GM23248 (cell line): ENCODE data around the gene MYRF. TPM values are rescaled to one million over a fixed set of nuclear protein-coding genes. Genes with fewer than 3 reads are reported as not detected.

Experiments
- DNase-seq: peaks from one replicate; pipeline ENCODE4 v3.0.0-alpha.2; 2015
- H2AFZ ChIP-seq: fragments of 200-600 bp; sonication (generic); 2 replicates; pipeline ENCODE4 v1.6.1; 2016; ENCODE audit warnings: antibody characterized with exemption
- H3F3A ChIP-seq: fragments of 200-600 bp; sonication (generic); 2 replicates; pipeline ENCODE4 v1.6.1; 2016; ENCODE audit warnings: mild to moderate bottlenecking, antibody characterized with exemption, mixed run types; ENCODE audit not compliant: insufficient read depth
- H3K27ac ChIP-seq: fragments of 200-600 bp; sonication (generic); 2 replicates; pipeline ENCODE4 v1.5.1; 2016; ENCODE audit warnings: mild to moderate bottlenecking
- H3K27me3 ChIP-seq: fragments of 200-600 bp; sonication (generic); replicated peaks from 2 replicates; pipeline ENCODE4 v1.6.1; 2016; ENCODE audit warnings: mild to moderate bottlenecking; ENCODE audit not compliant: insufficient read depth
- H3K36me3 ChIP-seq: fragments of 200-600 bp; sonication (generic); 2 replicates; pipeline ENCODE4 v1.6.1; 2016; ENCODE audit warnings: low read depth, mild to moderate bottlenecking
- H3K4me1 ChIP-seq: fragments of 200-600 bp; sonication (generic); 2 replicates; pipeline ENCODE4 v1.6.1; 2016; ENCODE audit warnings: mild to moderate bottlenecking; ENCODE audit not compliant: insufficient read depth
- H3K4me2 ChIP-seq: fragments of 200-600 bp; sonication (generic); one replicate; pipeline ENCODE4 v1.6.1; 2016; ENCODE audit warnings: mild to moderate bottlenecking; ENCODE audit not compliant: unreplicated experiment
- H3K4me3 ChIP-seq: fragments of 200-600 bp; sonication (generic); 2 replicates; pipeline ENCODE4 v1.5.1; 2016; ENCODE audit warnings: mild to moderate bottlenecking
- H3K79me2 ChIP-seq: fragments of 200-600 bp; sonication (generic); 2 replicates; pipeline ENCODE4 v1.6.1; 2016; ENCODE audit warnings: mild to moderate bottlenecking; ENCODE audit not compliant: insufficient read depth
- H3K9ac ChIP-seq: fragments of 200-600 bp; sonication (generic); 2 replicates; pipeline ENCODE4 v1.6.1; 2016; ENCODE audit warnings: mild to moderate bottlenecking
- H3K9me2 ChIP-seq: fragments of 200-600 bp; sonication (generic); 2 replicates; pipeline ENCODE4 v1.6.1; 2016; ENCODE audit warnings: mixed run types, mild to moderate bottlenecking, moderate library complexity; ENCODE audit not compliant: insufficient read depth
- H3K9me3 ChIP-seq: fragments of 200-600 bp; sonication (generic); one replicate; pipeline ENCODE4 v1.6.1; 2017; ENCODE audit warnings: low read depth
- H4K20me1 ChIP-seq: fragments of 200-600 bp; sonication (generic); 2 replicates; pipeline ENCODE4 v1.6.0; 2016; ENCODE audit not compliant: insufficient read depth
- EZH2 ChIP-seq: fragments of 200-600 bp; sonication (generic); IDR thresholded peaks from 2 replicates; pipeline ENCODE4 v1.6.1; 2018; ENCODE audit warnings: antibody characterized with exemption, mild to moderate bottlenecking; ENCODE audit not compliant: insufficient read depth, poor library complexity, severe bottlenecking
- EZH2phosphoT487 ChIP-seq: fragments of 200-600 bp; sonication (generic); IDR thresholded peaks from 2 replicates; pipeline ENCODE4 v1.6.1; 2018; ENCODE audit warnings: antibody characterized with exemption, moderate library complexity, mild to moderate bottlenecking, low read depth; ENCODE audit not compliant: insufficient read depth
- WGBS, 2 experiments: methylation state at CpG; one replicate each; pipeline ENCODE4 v1.1.6; 2015 to 2017; ENCODE audit warnings: low lambda C conversion rate in 2 of 2, low coverage in 1 of 2; ENCODE audit errors: missing lambda C conversion rate in 2 of 2; 5-methylcytosine and 5-hydroxymethylcytosine counted together
- in situ Hi-C: fragments of 300-500 bp; cut with MboI; formaldehyde crosslinking; loops from 2 replicates; pipeline ENCODE4 v1.15.0; 2020
- polyA plus RNA-seq: library from polyadenylated mRNA; unstranded; fragments of >200 nt; fragmentation: Nextera tagmentation; extraction: Ambion mirVana; gene quantifications from 2 replicates; pipeline ENCODE4 v1.2.1, GENCODE V29; 2016
- total RNA-seq: library from RNA; depleted of rRNA; stranded (reverse); fragments of >200 nt; shearing (Covaris generic); gene quantifications from 2 replicates; pipeline ENCODE4 v1.2.3, GENCODE V29; 2014

The MYRF gene
- total and polyA plus RNA-seq, 2 experiments from 2014 or later, result 0.05 TPM; not detected in 1

DNA sequence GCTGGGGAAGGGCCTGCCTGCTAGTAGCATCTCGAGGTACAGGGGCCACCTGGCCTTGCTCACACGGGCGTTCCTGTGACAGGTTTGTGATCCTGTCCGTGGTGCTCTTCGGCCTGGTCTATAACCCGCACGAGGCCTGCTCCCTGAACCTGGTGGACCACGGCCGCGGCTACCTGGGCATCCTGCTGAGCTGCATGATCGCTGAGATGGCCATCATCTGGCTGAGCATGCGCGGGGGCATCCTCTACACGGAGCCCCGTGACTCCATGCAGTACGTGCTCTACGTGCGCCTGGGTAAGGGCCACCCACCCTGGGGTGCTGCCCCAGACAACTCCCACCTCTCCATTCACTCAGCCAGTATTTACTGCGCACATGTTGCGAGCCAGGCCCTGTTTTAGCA, 31.8 kb upstream of the MYRF start:
- Histone ChIP-seq H3K4me3 (no peak overlapping the region), H3F3A (no peaks in the 10 kb centered on the region), H3K4me1 (peaks cover 10% of the 10 kb centered on the region), H3K9me3 (no peaks in the 10 kb centered on the region), H3K9ac (no peak overlapping the region), H3K9me2 (no peaks in the 10 kb centered on the region), H3K36me3 (no peaks in the 10 kb centered on the region), H2AFZ (no peak overlapping the region), H3K4me2 (no peak overlapping the region), H3K27me3 (no peaks in the 10 kb centered on the region), H3K79me2 (no peaks in the 10 kb centered on the region), H4K20me1 (no peaks in the 10 kb centered on the region), H3K27ac (no peak overlapping the region)
- DNase-seq, result no peak
- in situ Hi-C loops, result no loop called here
- no peak for TF ChIP-seq EZH2
- no peak for TF ChIP-seq EZH2phosphoT487
- WGBS, 2 experiments, result 93 to 95% methylated on average over 14 to 19 of the region's 20 CpGs

DNA sequence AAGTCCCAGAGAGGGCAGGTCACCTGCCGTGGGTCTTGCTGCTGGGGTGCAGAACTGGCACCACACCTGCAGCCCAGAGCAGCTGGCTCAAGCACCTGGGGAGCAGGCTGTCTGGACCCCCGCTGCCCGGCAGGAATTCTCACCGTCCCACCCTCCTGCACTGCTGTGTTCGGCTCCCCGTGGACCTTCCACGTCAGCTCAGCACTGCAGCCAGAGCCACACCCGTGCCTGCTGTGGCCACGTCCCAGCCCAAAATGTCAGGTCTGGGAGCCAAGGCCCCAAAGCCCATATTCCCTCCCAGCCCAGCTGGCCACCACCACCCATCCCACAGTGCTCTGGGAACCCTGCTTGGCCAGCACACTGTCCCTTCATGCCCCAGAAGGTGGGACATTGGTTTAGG, 28.0 kb upstream of the MYRF start:
- no peak overlapping the region for H3K27ac ChIP-seq
- no peak for DNase-seq
- no peak overlapping the region for H3K4me2 ChIP-seq
- no peak overlapping the region for H3K9ac ChIP-seq
- 54 to 78% methylated on average over 6 to 9 of the region's 9 CpGs for WGBS, 2 experiments
- H3K79me2 ChIP-seq, result no peaks in the 10 kb centered on the region
- TF ChIP-seq EZH2phosphoT487 (no peak), EZH2 (no peak)
- in situ Hi-C loops, result no loop called here
- H4K20me1 ChIP-seq, result no peaks in the 10 kb centered on the region
- H3F3A ChIP-seq, result no peaks in the 10 kb centered on the region
- H3K27me3 ChIP-seq, result no peaks in the 10 kb centered on the region
- H3K9me3 ChIP-seq, result no peaks in the 10 kb centered on the region
- H2AFZ ChIP-seq, result no peak overlapping the region
- H3K36me3 ChIP-seq, result no peaks in the 10 kb centered on the region
- H3K4me1 ChIP-seq, result peaks cover 8% of the 10 kb centered on the region; the same call in 1 of the 2 replicates
- H3K4me3 ChIP-seq, result no peak overlapping the region
- no peaks in the 10 kb centered on the region for H3K9me2 ChIP-seq

DNA sequence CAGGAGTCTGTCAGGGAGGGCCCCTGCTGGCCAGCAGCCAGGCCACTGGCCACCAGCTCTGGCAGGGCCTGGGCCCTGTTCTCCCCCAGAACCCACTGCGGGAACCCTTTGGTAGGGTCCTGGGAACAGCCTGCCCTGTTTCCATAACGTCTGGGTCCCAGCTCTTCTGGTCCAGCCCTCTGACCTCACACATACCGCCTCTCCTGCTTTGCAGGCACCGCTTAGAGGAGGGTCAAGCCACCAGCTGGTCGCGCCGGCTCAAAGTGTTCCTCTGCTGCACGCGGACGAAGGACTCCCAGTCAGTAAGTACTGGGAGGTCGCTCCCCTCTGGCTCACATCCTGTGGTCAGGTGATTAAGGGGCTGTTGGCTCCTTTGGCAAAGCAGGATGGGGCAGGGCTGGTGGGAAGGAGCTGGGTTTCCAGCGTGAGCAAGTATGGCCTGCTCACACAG, 26.6 kb upstream of the MYRF start:
- H3K27me3 ChIP-seq, result no peaks in the 10 kb centered on the region
- H3F3A ChIP-seq, result no peaks in the 10 kb centered on the region
- H3K4me1 ChIP-seq, result peaks cover 8% of the 10 kb centered on the region; the same call in 1 of the 2 replicates
- no peaks in the 10 kb centered on the region for H3K79me2 ChIP-seq
- H3K27ac ChIP-seq, result no peak overlapping the region
- no peak overlapping the region for H3K9ac ChIP-seq
- no peak overlapping the region for H2AFZ ChIP-seq
- no peak for TF ChIP-seq EZH2phosphoT487
- TF ChIP-seq EZH2, result no peak
- no peak overlapping the region for H3K4me3 ChIP-seq
- no peak overlapping the region for H3K4me2 ChIP-seq
- H3K36me3 ChIP-seq, result no peaks in the 10 kb centered on the region
- H3K9me2 ChIP-seq, result no peaks in the 10 kb centered on the region
- H4K20me1 ChIP-seq, result no peaks in the 10 kb centered on the region
- DNase-seq, result no peak
- in situ Hi-C loops, result no loop called here
- no peaks in the 10 kb centered on the region for H3K9me3 ChIP-seq
- WGBS, 2 experiments, result 86 to 87% methylated on average over 12 of the region's 12 CpGs

DNA sequence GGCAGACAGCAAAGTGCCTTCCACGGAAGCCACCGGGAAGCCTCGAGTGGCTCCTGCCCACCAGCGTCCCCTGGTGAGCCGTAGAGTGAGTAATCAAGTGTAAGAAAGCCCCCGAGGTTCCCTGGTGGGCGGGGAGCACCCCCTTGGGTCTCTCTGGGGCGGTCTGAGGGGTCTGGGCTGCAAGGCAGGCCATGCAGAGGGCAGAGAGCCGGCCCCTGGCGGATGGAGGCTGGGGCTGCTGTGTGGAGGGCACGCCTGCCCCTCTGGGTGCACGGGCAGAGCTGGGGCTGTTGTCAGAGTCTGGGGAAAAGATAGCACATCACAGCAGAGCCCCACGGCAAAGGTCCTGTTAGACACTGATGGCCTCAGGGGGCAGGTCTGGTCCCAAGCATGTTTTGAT, 25.7 kb upstream of the MYRF start:
- H3F3A ChIP-seq, result no peaks in the 10 kb centered on the region
- no peak overlapping the region for H3K9ac ChIP-seq
- no peak for DNase-seq
- in situ Hi-C loops, result no loop called here
- H3K79me2 ChIP-seq, result no peaks in the 10 kb centered on the region
- no peak overlapping the region for H2AFZ ChIP-seq
- H3K9me3 ChIP-seq, result no peaks in the 10 kb centered on the region
- H3K27ac ChIP-seq, result no peak overlapping the region
- WGBS, 2 experiments, result 95% methylated on average over 13 of the region's 13 CpGs
- no peaks in the 10 kb centered on the region for H3K9me2 ChIP-seq
- TF ChIP-seq EZH2phosphoT487, result no peak
- TF ChIP-seq EZH2, result no peak
- no peaks in the 10 kb centered on the region for H4K20me1 ChIP-seq
- no peaks in the 10 kb centered on the region for H3K27me3 ChIP-seq
- H3K4me3 ChIP-seq, result no peak overlapping the region
- no peaks in the 10 kb centered on the region for H3K36me3 ChIP-seq
- H3K4me2 ChIP-seq, result no peak overlapping the region
- H3K4me1 ChIP-seq, result peaks cover 13% of the 10 kb centered on the region

- in situ Hi-C loops, result no loop called here
- Histone ChIP-seq H3K27ac (no peak overlapping the region), H3K9me3 (no peaks in the 10 kb centered on the region), H3K79me2 (no peaks in the 10 kb centered on the region), H3K27me3 (no peaks in the 10 kb centered on the region), H3K4me2 (no peak overlapping the region), H3K4me3 (no peak overlapping the region), H2AFZ (no peak overlapping the region), H3K9ac (no peak overlapping the region), H3K9me2 (no peaks in the 10 kb centered on the region), H3F3A (no peaks in the 10 kb centered on the region), H4K20me1 (no peaks in the 10 kb centered on the region), H3K36me3 (no peaks in the 10 kb centered on the region), H3K4me1 (peaks cover 19% of the 10 kb centered on the region)
- WGBS, 2 experiments, result 93 to 100% methylated on average over 3 of the region's 3 CpGs
- DNase-seq, result no peak
- TF ChIP-seq EZH2, result no peak
- no peak for TF ChIP-seq EZH2phosphoT487
Observed at GRCh38 chr11:61727401-61727811, 25.0 kb upstream of the MYRF start.
